H1 (cell line): ENCODE data around the gene NOTCH4. TPM values are rescaled to one million over a fixed set of nuclear protein-coding genes. Genes with fewer than 3 reads are reported as not detected.
A peak's percentile ranks its signal among the peaks of the same experiment; 100 is the strongest.

Source experiments
- CTCF ChIA-PET: fragments of 300-600 bp; sonication (Branson Sonifier 250); formaldehyde crosslinking; loops from one replicate; lab custom pipeline; 2021; ENCODE audit not compliant: partially characterized antibody; lab: Charles Lee
- POLR2A ChIA-PET: fragments of 300-600 bp; sonication (Branson Sonifier 250); formaldehyde crosslinking; loops from one replicate; lab custom pipeline; 2021; ENCODE audit warnings: inconsistent platforms; ENCODE audit not compliant: partially characterized antibody; lab: Charles Lee
- DNase-seq, 2 experiments: peaks; one replicate each; pipeline versions ENCODE4 v3.0.0 to v3.0.0-alpha.2; 2010 to 2022; ENCODE audit warnings: low spot score in 2 of 2, low read depth in 1 of 2, mixed read lengths in 1 of 2
- FAIRE-seq: peaks from 2 replicates; lab custom pipeline; 2011; peaks lifted over from hg19 to GRCh38; lab: Jason Lieb, UNC
- H2AFZ ChIP-seq: 2 replicates; pipeline ENCODE4 v1.8.1; 2012; ENCODE audit warnings: low read length, inconsistent platforms
- H2AK5ac ChIP-seq: 2 replicates; pipeline ENCODE4 v1.6.1; 2013; ENCODE audit warnings: low read depth, low read length
- H2BK120ac ChIP-seq: replicated peaks from 2 replicates; pipeline ENCODE3; 2013; ENCODE audit warnings: low read depth, low read length, inconsistent platforms
- H2BK12ac ChIP-seq: 2 replicates; pipeline ENCODE4 v1.6.1; 2013; ENCODE audit warnings: low read depth, low read length
- H2BK15ac ChIP-seq: 2 replicates; pipeline ENCODE4 v1.6.1; 2013; ENCODE audit warnings: low read length
- H2BK20ac ChIP-seq: 2 replicates; pipeline ENCODE4 v1.6.1; 2013; ENCODE audit warnings: low read length
- H2BK5ac ChIP-seq: 2 replicates; pipeline ENCODE4 v1.6.1; 2013; ENCODE audit warnings: low read depth, low read length
- H3K14ac ChIP-seq: 2 replicates; pipeline ENCODE4 v1.6.1; 2013; ENCODE audit warnings: inconsistent platforms; ENCODE audit not compliant: insufficient read length
- H3K18ac ChIP-seq: 2 replicates; pipeline ENCODE4 v1.6.1; 2013; ENCODE audit warnings: low read length; ENCODE audit errors: extremely low read depth
- H3K23ac ChIP-seq: 2 replicates; pipeline ENCODE4 v1.6.1; 2013; ENCODE audit warnings: inconsistent platforms; ENCODE audit not compliant: insufficient read length
- H3K23me2 ChIP-seq: 2 replicates; pipeline ENCODE4 v1.6.1; 2013; ENCODE audit warnings: low read depth, low read length
- H3K27ac ChIP-seq: 2 replicates; pipeline ENCODE4 v1.6.1; 2011; ENCODE audit warnings: low read depth, low read length, inconsistent platforms
- H3K27me3 ChIP-seq, 4 experiments: replicated peaks in 1 of 4; 1 replicate in 1 of 4; 2 replicates in 3 of 4; pipeline versions ENCODE4 v1.6.1 to v1.8.1; 2011 to 2013; ENCODE audit warnings: low read length in 3 of 4, mild to moderate bottlenecking in 3 of 4, inconsistent platforms in 2 of 4, mixed read lengths in 2 of 4, moderate library complexity in 1 of 4; ENCODE audit not compliant: control insufficient read depth in 3 of 4, insufficient read depth in 3 of 4; ENCODE audit errors: extremely low read depth in 1 of 4
- H3K36me3 ChIP-seq, 4 experiments: 2 replicates each; pipeline versions ENCODE4 v1.6.1 to v1.8.1; 2011 to 2013; ENCODE audit warnings: mild to moderate bottlenecking in 4 of 4, low read length in 3 of 4, moderate library complexity in 2 of 4, control low read depth in 1 of 4, inconsistent platforms in 1 of 4; ENCODE audit not compliant: insufficient read depth in 4 of 4, control insufficient read depth in 2 of 4
- H3K4ac ChIP-seq: replicated peaks from 2 replicates; pipeline ENCODE3; 2013; ENCODE audit warnings: low read length, low read depth, mixed read lengths, inconsistent platforms; ENCODE audit not compliant: insufficient read length
- H3K4me1 ChIP-seq, 4 experiments: replicated peaks in 1 of 4; 1 replicate in 1 of 4; 2 replicates in 3 of 4; pipeline versions ENCODE4 v1.6.1 to v1.8.1; 2011 to 2013; ENCODE audit warnings: low read length in 3 of 4, inconsistent platforms in 2 of 4, mixed read lengths in 1 of 4; ENCODE audit not compliant: insufficient read depth in 4 of 4, control insufficient read depth in 3 of 4
- H3K4me2 ChIP-seq, 2 experiments: 2 replicates each; pipeline versions ENCODE4 v1.6.1 to v1.8.1; 2011 to 2013; ENCODE audit warnings: low read depth in 2 of 2, low read length in 2 of 2, control low read depth in 1 of 2, inconsistent platforms in 1 of 2, mild to moderate bottlenecking in 1 of 2; ENCODE audit not compliant: insufficient read depth in 1 of 2
- H3K4me3 ChIP-seq, 4 experiments: fragments of 200-600, 300-600 bp in 1 of 4; sonication (generic), shearing (Covaris generic), sonication (Bioruptor Twin) in 1 of 4; 2 replicates each; pipeline versions ENCODE4 v1.5.1 to v1.8.1; 2011 to 2016; ENCODE audit warnings: low read length in 4 of 4, low read depth in 3 of 4, control low read depth in 2 of 4, inconsistent platforms in 2 of 4, mild to moderate bottlenecking in 2 of 4, mixed read lengths in 1 of 4, moderate library complexity in 1 of 4; ENCODE audit not compliant: insufficient read depth in 2 of 4; ENCODE audit errors: extremely low read depth in 1 of 4
- H3K56ac ChIP-seq: replicated peaks from 2 replicates; pipeline ENCODE3; 2013; ENCODE audit warnings: low read depth, mild to moderate bottlenecking, mixed read lengths, low read length, inconsistent platforms; ENCODE audit not compliant: insufficient read length
- H3K79me1 ChIP-seq: 2 replicates; pipeline ENCODE4 v1.6.1; 2013; ENCODE audit warnings: low read depth, low read length, control low read depth
- H3K79me2 ChIP-seq, 2 experiments: 2 replicates each; pipeline versions ENCODE4 v1.6.1 to v1.8.1; 2012 to 2013; ENCODE audit warnings: low read length in 2 of 2, mild to moderate bottlenecking in 2 of 2, inconsistent platforms in 1 of 2; ENCODE audit not compliant: insufficient read depth in 2 of 2, control insufficient read depth in 1 of 2
- H3K9ac ChIP-seq, 4 experiments: replicated peaks in 1 of 4; 1 replicate in 1 of 4; 2 replicates in 3 of 4; pipeline versions ENCODE4 v1.6.1 to v1.8.1; 2011 to 2013; ENCODE audit warnings: low read depth in 3 of 4, low read length in 3 of 4, control low read depth in 2 of 4, mild to moderate bottlenecking in 2 of 4, moderate library complexity in 2 of 4, inconsistent platforms in 1 of 4; ENCODE audit errors: extremely low read depth in 1 of 4
- H3K9me3 ChIP-seq, 2 experiments: 2 replicates each; pipeline versions ENCODE4 v1.6.1 to v1.8.1; 2012 to 2013; ENCODE audit warnings: mild to moderate bottlenecking in 2 of 2, moderate library complexity in 2 of 2, control low read depth in 1 of 2, inconsistent platforms in 1 of 2, low read depth in 1 of 2, low read length in 1 of 2, mixed read lengths in 1 of 2; ENCODE audit not compliant: insufficient read depth in 2 of 2
- H4K20me1 ChIP-seq, 2 experiments: replicated peaks in 1 of 2; 2 replicates each; pipeline versions ENCODE3 to v1.8.1; 2011 to 2013; ENCODE audit warnings: inconsistent platforms in 2 of 2, low read length in 2 of 2, mild to moderate bottlenecking in 1 of 2; ENCODE audit not compliant: insufficient read depth in 2 of 2, control insufficient read depth in 1 of 2
- H4K5ac ChIP-seq: 2 replicates; pipeline ENCODE4 v1.6.1; 2013; ENCODE audit warnings: low read length, low read depth, mixed read lengths, inconsistent platforms; ENCODE audit not compliant: insufficient read length
- H4K8ac ChIP-seq: 2 replicates; pipeline ENCODE4 v1.8.0; 2013; ENCODE audit warnings: mild to moderate bottlenecking, moderate library complexity, low read length, inconsistent platforms; ENCODE audit not compliant: insufficient read depth; ENCODE audit errors: extremely low read depth
- H4K91ac ChIP-seq: replicated peaks from 2 replicates; pipeline ENCODE3; 2013; ENCODE audit warnings: low read length, mixed read lengths, inconsistent platforms; ENCODE audit not compliant: insufficient read length
- BCL11A ChIP-seq, 2 experiments: IDR thresholded peaks; one replicate each; pipeline ENCODE4 v1.6.1; 2011; ENCODE audit warnings: low read depth in 2 of 2, low read length in 2 of 2, mild to moderate bottlenecking in 2 of 2
- BRCA1 ChIP-seq: IDR thresholded peaks from 2 replicates; pipeline ENCODE4 v1.6.1; 2012; ENCODE audit warnings: low read depth, low read length, improper control_type of control experiment
- CHD1 ChIP-seq: IDR thresholded peaks from 2 replicates; pipeline ENCODE4 v1.6.1; 2012; ENCODE audit warnings: low read depth, low read length, improper control_type of control experiment
- CHD2 ChIP-seq: IDR thresholded peaks from 2 replicates; pipeline ENCODE4 v1.6.1; 2012; ENCODE audit warnings: low read length, improper control_type of control experiment
- EGR1 ChIP-seq: IDR thresholded peaks from 2 replicates; pipeline ENCODE4 v1.6.1; 2011; ENCODE audit warnings: low read depth, low read length, borderline replicate concordance
- HDAC6 ChIP-seq: IDR thresholded peaks from one replicate; pipeline ENCODE4 v1.7.1; 2012; ENCODE audit warnings: low read depth, mild to moderate bottlenecking, inconsistent platforms, low read length, moderate library complexity
- POU5F1 ChIP-seq: IDR thresholded peaks from 2 replicates; pipeline ENCODE4 v1.6.1; 2011; ENCODE audit warnings: low read depth, mild to moderate bottlenecking, low read length, moderate library complexity
- SIN3A ChIP-seq, 2 experiments: IDR thresholded peaks in 1 of 2; conservative IDR thresholded peaks in 1 of 2; 2 replicates each; pipeline ENCODE4 v1.6.1; 2011 to 2012; ENCODE audit warnings: low read length in 2 of 2, improper control_type of control experiment in 1 of 2, low read depth in 1 of 2, mild to moderate bottlenecking in 1 of 2
- SP1 ChIP-seq: IDR thresholded peaks from 2 replicates; pipeline ENCODE4 v1.6.1; 2011; ENCODE audit warnings: low read depth, low read length
- TEAD4 ChIP-seq: IDR thresholded peaks from 2 replicates; pipeline ENCODE4 v1.6.1; 2012; ENCODE audit warnings: low read depth, low read length, inconsistent platforms, mixed read lengths
- WGBS, 2 experiments: shearing (Covaris generic) in 1 of 2; methylation state at CpG; one replicate each; pipeline versions ENCODE4 v1.1.6 to v1.1.7; 2013 to 2015; ENCODE audit warnings: low lambda C conversion rate in 2 of 2, mixed read lengths in 2 of 2, inconsistent platforms in 1 of 2, low coverage in 1 of 2, missing lambda C conversion rate in 1 of 2; ENCODE audit not compliant: insufficient replicate concordance in 2 of 2, insufficient coverage in 1 of 2, insufficient read length in 1 of 2; ENCODE audit errors: extremely low coverage in 1 of 2, missing lambda C conversion rate in 1 of 2; 5-methylcytosine and 5-hydroxymethylcytosine counted together
- polyA plus RNA-seq, 7 experiments: library from polyadenylated mRNA; depleted of rRNA in 3 of 7; stranded (reverse) in 5 of 7; unstranded in 2 of 7; fragments of >200 nt in 5 of 7; fragments of 200-250 nt in 2 of 7; gene quantifications; 1 replicate in 5 of 7; 2 replicates in 1 of 7; 4 replicates in 1 of 7; pipeline versions ENCODE4 v1.2.1 to v1.2.3, GENCODE V29; 2011 to 2013; ENCODE audit warnings: missing spikeins in 2 of 7, mixed read lengths in 2 of 7
- total RNA-seq: library from RNA; stranded (reverse); fragmentation: NEBNext Ultra II Directional; extraction: Animal tissue kit (Norgen Biotek cat#: 25700); gene quantifications from 2 replicates; pipeline ENCODE4 v1.2.1, GENCODE V29; 2021
- TF ChIP-seq, protein P1 (sequence below): IDR thresholded peaks from 2 replicates; pipeline ENCODE4 v1.6.1; 2012; ENCODE audit warnings: low read length, inconsistent platforms
- TF ChIP-seq, protein P2 (sequence below): IDR thresholded peaks from 2 replicates; pipeline ENCODE4 v1.6.1; 2012; ENCODE audit warnings: inconsistent platforms

The NOTCH4 gene
- total and polyA plus RNA-seq, 2 of the 8 experiments (the other 6 are each of a cell fraction or from before 2014, with no cell fraction given): 1.9 to 2.8 TPM

DNA sequence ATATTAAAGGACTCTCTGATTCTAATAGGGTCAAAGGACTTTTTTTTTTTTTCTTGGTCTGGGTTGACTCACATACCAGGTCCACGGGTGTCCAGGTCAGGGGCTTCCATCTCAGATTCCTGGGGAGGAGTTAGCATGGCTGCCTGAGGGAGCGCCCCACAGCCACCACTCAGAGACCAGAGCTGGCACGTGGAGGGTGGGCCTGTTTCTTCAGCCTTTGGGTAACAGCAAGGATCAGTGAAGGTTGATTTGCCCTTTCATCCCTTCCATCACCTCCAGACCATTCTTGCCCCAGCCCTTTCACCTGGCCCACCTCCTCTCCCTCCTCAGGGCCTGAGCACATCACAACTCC is 25.5 kb downstream of the NOTCH4 start:
- no peak overlapping the region for H2AFZ ChIP-seq
- H3K79me2 ChIP-seq: no peaks in the 10 kb centered on the region
- peaks cover 8 to 22% (median 10%) of the 10 kb centered on the region in 4 experiments for H3K4me1 ChIP-seq
- no peak overlapping the region for H2BK120ac ChIP-seq
- no peak overlapping the region for H3K9ac ChIP-seq
- no peak overlapping the region for H3K23ac ChIP-seq
- FAIRE-seq: no peak
- no peak overlapping the region for H3K14ac ChIP-seq
- peak overlapping the region; percentile 81 for H4K91ac ChIP-seq
- H3K23me2 ChIP-seq: peaks cover 7% of the 10 kb centered on the region; the same call in 1 of the 2 replicates
- no peak overlapping the region; the same call in 1 of the 2 replicates for H4K8ac ChIP-seq
- H3K56ac ChIP-seq: no peak overlapping the region
- H4K5ac ChIP-seq: no peak overlapping the region
- TF ChIP-seq BRCA1 (no peak), EGR1 (no peak), POU5F1 (no peak), SP1 (no peak), HDAC6 (no peak), CHD2 (no peak), TEAD4 (no peak), SIN3A (conservative IDR thresholded peaks at IDR 0.05 in 1 of 2, IDR thresholded peaks at IDR 0.05 in 1 of 2; ENCODE audit: low read depth in 1 of 2, low read length in 2 of 2) (no peak), BCL11A (IDR thresholded peaks at IDR 0.05; ENCODE audit: low read depth in 2 of 2, low read length in 2 of 2) (no peak), CHD1 (no peak)
- TF ChIP-seq, protein P1, sequence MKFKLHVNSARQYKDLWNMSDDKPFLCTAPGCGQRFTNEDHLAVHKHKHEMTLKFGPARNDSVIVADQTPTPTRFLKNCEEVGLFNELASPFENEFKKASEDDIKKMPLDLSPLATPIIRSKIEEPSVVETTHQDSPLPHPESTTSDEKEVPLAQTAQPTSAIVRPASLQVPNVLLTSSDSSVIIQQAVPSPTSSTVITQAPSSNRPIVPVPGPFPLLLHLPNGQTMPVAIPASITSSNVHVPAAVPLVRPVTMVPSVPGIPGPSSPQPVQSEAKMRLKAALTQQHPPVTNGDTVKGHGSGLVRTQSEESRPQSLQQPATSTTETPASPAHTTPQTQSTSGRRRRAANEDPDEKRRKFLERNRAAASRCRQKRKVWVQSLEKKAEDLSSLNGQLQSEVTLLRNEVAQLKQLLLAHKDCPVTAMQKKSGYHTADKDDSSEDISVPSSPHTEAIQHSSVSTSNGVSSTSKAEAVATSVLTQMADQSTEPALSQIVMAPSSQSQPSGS: no peak
- TF ChIP-seq, protein P2, sequence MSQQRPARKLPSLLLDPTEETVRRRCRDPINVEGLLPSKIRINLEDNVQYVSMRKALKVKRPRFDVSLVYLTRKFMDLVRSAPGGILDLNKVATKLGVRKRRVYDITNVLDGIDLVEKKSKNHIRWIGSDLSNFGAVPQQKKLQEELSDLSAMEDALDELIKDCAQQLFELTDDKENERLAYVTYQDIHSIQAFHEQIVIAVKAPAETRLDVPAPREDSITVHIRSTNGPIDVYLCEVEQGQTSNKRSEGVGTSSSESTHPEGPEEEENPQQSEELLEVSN: no peak
- no peak overlapping the region; the same call in 1 of the 2 replicates for H2BK15ac ChIP-seq
- no peak overlapping the region for H2BK5ac ChIP-seq
- H3K4me2 ChIP-seq: no peak overlapping the region
- no peaks in the 10 kb centered on the region for H3K9me3 ChIP-seq
- no peak overlapping the region for H3K18ac ChIP-seq
- no peaks in the 10 kb centered on the region for H4K20me1 ChIP-seq
- no peak for DNase-seq
- H3K27me3 ChIP-seq: no peaks in the 10 kb centered on the region
- ChIA-PET CTCF (interaction anchor here (0.9 to 2.6 kb wide), 4 partner anchors 9 to 80 kb away, joined by 3 to 9 read pairs (median 4); partner anchors contain the start of gene NOTCH4), POLR2A (interaction anchor here (1.1 to 13.3 kb wide), 3 partner anchors 19 to 92 kb away, joined by 3 to 194 read pairs (median 4); partner anchors contain the start of genes AGPAT1, PRRT1 and RNF5)
- H2BK12ac ChIP-seq: no peak overlapping the region
- H3K4me3 ChIP-seq: no peak overlapping the region
- 89% methylated on average over 3 of the region's 3 CpGs; no CpG with 5 or more reads in 1 of the 2 experiments for WGBS, 2 experiments
- no peak overlapping the region for H3K27ac ChIP-seq
- H2AK5ac ChIP-seq: peak overlapping the region; percentile 43; the same call in 1 of the 2 replicates
- no peak overlapping the region for H3K4ac ChIP-seq
- no peak overlapping the region for H2BK20ac ChIP-seq
- no peaks in the 10 kb centered on the region for H3K79me1 ChIP-seq
- no peaks in the 10 kb centered on the region for H3K36me3 ChIP-seq
